CD14-positive monocyte (primary cell): ENCODE data around the gene ANGPTL4. TPM values are rescaled to one million over a fixed set of nuclear protein-coding genes. Genes with fewer than 3 reads are reported as not detected.

Source experiments
- DNase-seq, 3 donors: peaks; one replicate each; pipeline ENCODE4 v3.0.0-alpha.2; 2011 to 2022
- H2AFZ ChIP-seq: 2 replicates; pipeline ENCODE4 v1.6.0; 2012; ENCODE audit warnings: mild to moderate bottlenecking, low read depth, low read length, inconsistent platforms; ENCODE audit not compliant: insufficient read depth, poor library complexity, severe bottlenecking
- H3K27ac ChIP-seq, 2 donors: 1 replicate in 1 of 2; 2 replicates in 1 of 2; pipeline ENCODE4 v1.5.1; 2012 to 2013; ENCODE audit warnings: low read length in 2 of 2, control low read depth in 1 of 2, inconsistent platforms in 1 of 2, low read depth in 1 of 2, mild to moderate bottlenecking in 1 of 2
- H3K27me3 ChIP-seq, 2 donors: one replicate each; pipeline versions ENCODE4 v1.6.0 to v1.6.1; 2011 to 2013; ENCODE audit warnings: low read length in 2 of 2; ENCODE audit not compliant: control insufficient read depth in 2 of 2, insufficient read depth in 2 of 2
- H3K36me3 ChIP-seq, 2 donors: replicated peaks in 1 of 2; 1 replicate in 1 of 2; 2 replicates in 1 of 2; pipeline versions ENCODE4 v1.5.1 to v1.6.1; 2012 to 2013; ENCODE audit warnings: low read length in 2 of 2, control low read depth in 1 of 2, inconsistent platforms in 1 of 2, mild to moderate bottlenecking in 1 of 2; ENCODE audit not compliant: insufficient read depth in 2 of 2, control insufficient read depth in 1 of 2
- H3K4me1 ChIP-seq, 2 donors: 1 replicate in 1 of 2; 2 replicates in 1 of 2; pipeline versions ENCODE4 v1.5.1 to v1.6.1; 2012 to 2013; ENCODE audit warnings: low read length in 2 of 2, control low read depth in 1 of 2, inconsistent platforms in 1 of 2, mild to moderate bottlenecking in 1 of 2, moderate library complexity in 1 of 2; ENCODE audit not compliant: insufficient read depth in 2 of 2, control insufficient read depth in 1 of 2
- H3K4me2 ChIP-seq: replicated peaks from 2 replicates; pipeline ENCODE3; 2012; ENCODE audit warnings: low read length, moderate library complexity, mild to moderate bottlenecking; ENCODE audit not compliant: poor library complexity, severe bottlenecking; ENCODE audit errors: extremely low read depth
- H3K4me3 ChIP-seq, 3 experiments: fragments of 200-600 bp in 1 of 3; sonication (generic) in 1 of 3; replicated peaks in 1 of 3; 1 replicate in 2 of 3; 2 replicates in 1 of 3; pipeline ENCODE4 v1.5.1; 2011 to 2013; ENCODE audit warnings: low read length in 3 of 3, mild to moderate bottlenecking in 3 of 3, control low read depth in 2 of 3, low read depth in 2 of 3, inconsistent platforms in 1 of 3, moderate library complexity in 1 of 3
- H3K79me2 ChIP-seq: 2 replicates; pipeline ENCODE4 v1.6.0; 2012; ENCODE audit warnings: mild to moderate bottlenecking, control low read depth, inconsistent platforms, low read length, moderate library complexity; ENCODE audit not compliant: insufficient read depth
- H3K9ac ChIP-seq: 2 replicates; pipeline ENCODE4 v1.6.0; 2017; ENCODE audit warnings: low read length, mild to moderate bottlenecking; ENCODE audit not compliant: insufficient read depth, poor library complexity, severe bottlenecking
- H3K9me3 ChIP-seq, 2 donors: replicated peaks in 1 of 2; 1 replicate in 1 of 2; 2 replicates in 1 of 2; pipeline versions ENCODE4 v1.5.1 to v1.6.1; 2012 to 2013; ENCODE audit warnings: low read length in 2 of 2, control low read depth in 1 of 2; ENCODE audit not compliant: control insufficient read depth in 1 of 2, insufficient read depth in 1 of 2
- H4K20me1 ChIP-seq: 2 replicates; pipeline ENCODE4 v1.6.0; 2012; ENCODE audit warnings: mild to moderate bottlenecking, low read length, control low read depth, moderate library complexity; ENCODE audit not compliant: insufficient read depth
- H3K27ac Mint-ChIP-seq, 7 donors: one replicate each; pipeline ENCODE4 v1.8.0; 2020; ENCODE audit warnings: mild to moderate bottlenecking in 7 of 7, mixed read lengths in 7 of 7, moderate library complexity in 6 of 7, inconsistent platforms in 2 of 7
- H3K27me3 Mint-ChIP-seq, 3 donors: one replicate each; pipeline ENCODE4 v1.8.0; 2021 to 2022; ENCODE audit warnings: low read depth in 3 of 3, mild to moderate bottlenecking in 3 of 3, mixed read lengths in 3 of 3, moderate library complexity in 3 of 3, inconsistent platforms in 1 of 3
- H3K36me3 Mint-ChIP-seq, 2 donors: one replicate each; pipeline ENCODE4 v1.8.0; 2020; ENCODE audit warnings: mixed read lengths in 2 of 2, inconsistent platforms in 1 of 2, mild to moderate bottlenecking in 1 of 2
- H3K4me1 Mint-ChIP-seq: one replicate; pipeline ENCODE4 v1.8.0; 2020; ENCODE audit warnings: mild to moderate bottlenecking, mixed read lengths
- H3K4me3 Mint-ChIP-seq, 2 donors: one replicate each; pipeline ENCODE4 v1.8.0; 2020; ENCODE audit warnings: mild to moderate bottlenecking in 2 of 2, mixed read lengths in 2 of 2, moderate library complexity in 1 of 2
- H3K9me3 Mint-ChIP-seq, 7 donors: one replicate each; pipeline ENCODE4 v1.8.0; 2020 to 2022; ENCODE audit warnings: mixed read lengths in 7 of 7, mild to moderate bottlenecking in 6 of 7, moderate library complexity in 6 of 7, inconsistent platforms in 2 of 7
- CTCF ChIP-seq: fragments of 200-600 bp; IDR thresholded peaks from one replicate; pipeline ENCODE4 v1.8.0; 2022; ENCODE audit warnings: antibody characterized with exemption, mild to moderate bottlenecking
- WGBS: methylation state at CpG from one replicate; pipeline ENCODE4 v1.1.5; 2013; ENCODE audit warnings: missing lambda C conversion rate; ENCODE audit not compliant: insufficient coverage; 5-methylcytosine and 5-hydroxymethylcytosine counted together
- intact Hi-C, 2 donors: fragments of 100-400 bp; cut with micrococcal nuclease; formaldehyde crosslinking; loops; one replicate each; pipeline versions ENCODE4 v1.15.0 to v1.15.1; 2023
- polyA plus RNA-seq, 3 donors: library from polyadenylated mRNA; depleted of rRNA in 1 of 3; unstranded in 2 of 3; stranded (reverse) in 1 of 3; fragments of 300-500 nt in 2 of 3; fragments of >200 nt in 1 of 3; fragmentation: Illumina TruSeq in 2 of 3; gene quantifications; 1 replicate in 2 of 3; 2 replicates in 1 of 3; pipeline ENCODE4 v1.2.3, GENCODE V29; 2012 to 2021

Gene ANGPTL4
- polyA plus RNA-seq, 3 donors, result not detected

- Histone ChIP-seq H3K4me1 (peaks cover 17 to 18% of the 10 kb centered on the region in 2 donors), H3K27me3 (no peaks in the 10 kb centered on the region), H3K9ac (no peak overlapping the region), H2AFZ (no peak overlapping the region), H3K36me3 (peaks cover 0 to 6% of the 10 kb centered on the region in 2 donors), H3K9me3 (no peaks in the 10 kb centered on the region), H4K20me1 (peaks cover 77% of the 10 kb centered on the region), H3K79me2 (peaks cover 75% of the 10 kb centered on the region), H3K27ac (no peak overlapping the region), H3K4me2 (no peak overlapping the region), H3K4me3 (no peak overlapping the region)
- peak overlapping the region in 2 of 7 donors; percentile 25 to 48 for H3K27ac Mint-ChIP-seq
- no peak overlapping the region for H3K4me3 Mint-ChIP-seq
- 92% methylated on average over 5 of the region's 8 CpGs for WGBS
- H3K4me1 Mint-ChIP-seq, result peaks cover 21% of the 10 kb centered on the region
- no peak for TF ChIP-seq CTCF
- intact Hi-C loops, result no loop called here
- H3K9me3 Mint-ChIP-seq, result no peaks in the 10 kb centered on the region
- peaks cover 0 to 1% (median 0%) of the 10 kb centered on the region in 3 donors for H3K27me3 Mint-ChIP-seq
- no peak for DNase-seq
- H3K36me3 Mint-ChIP-seq, result peaks cover 15 to 40% of the 10 kb centered on the region in 2 donors
Measured at GRCh38 chr19:8393192-8393870, 29.4 kb downstream of the ANGPTL4 start.

GRCh38 chr19:8393871-8394250 is 29.9 kb downstream of the ANGPTL4 start:
- H3K27ac ChIP-seq, result no peak overlapping the region
- peaks cover 21% of the 10 kb centered on the region for H3K4me1 Mint-ChIP-seq
- DNase-seq, result no peak
- intact Hi-C loops, result no loop called here
- peak overlapping the region in 1 of 7 donors; percentile 19 for H3K27ac Mint-ChIP-seq
- H3K27me3 ChIP-seq, result no peaks in the 10 kb centered on the region
- H3K36me3 ChIP-seq, result peaks cover 0 to 8% of the 10 kb centered on the region in 2 donors
- peaks cover 15 to 44% of the 10 kb centered on the region in 2 donors for H3K36me3 Mint-ChIP-seq
- peaks cover 78% of the 10 kb centered on the region for H3K79me2 ChIP-seq
- H3K27me3 Mint-ChIP-seq, result peaks cover 0 to 1% (median 0%) of the 10 kb centered on the region in 3 donors
- WGBS, result 93% methylated on average over 8 of the region's 8 CpGs
- H3K9ac ChIP-seq, result no peak overlapping the region
- H3K4me2 ChIP-seq, result no peak overlapping the region
- no peak for TF ChIP-seq CTCF
- H2AFZ ChIP-seq, result no peak overlapping the region
- H4K20me1 ChIP-seq, result peaks cover 81% of the 10 kb centered on the region
- no peaks in the 10 kb centered on the region for H3K9me3 Mint-ChIP-seq
- H3K4me3 Mint-ChIP-seq, result no peak overlapping the region
- no peak overlapping the region for H3K4me3 ChIP-seq
- H3K9me3 ChIP-seq, result no peaks in the 10 kb centered on the region
- H3K4me1 ChIP-seq, result peaks cover 17 to 18% of the 10 kb centered on the region in 2 donors
